Mononuclear cell (primary cell): ENCODE measurements around the gene SCN3A. TPM values are rescaled to one million over a fixed set of nuclear protein-coding genes. Genes with fewer than 3 reads are reported as not detected.

ENCODE experiments used
- H3K27me3 ChIP-seq: 2 replicates; pipeline ENCODE4 v1.6.0; 2011; ENCODE audit warnings: low read length, control low read depth; ENCODE audit not compliant: insufficient read depth
- H3K4me1 ChIP-seq: 2 replicates; pipeline ENCODE4 v1.5.1; 2011; ENCODE audit warnings: mild to moderate bottlenecking, low read length, control low read depth; ENCODE audit not compliant: insufficient read depth
- H3K4me3 ChIP-seq: 2 replicates; pipeline ENCODE4 v1.5.1; 2011; ENCODE audit warnings: mild to moderate bottlenecking, low read length, moderate library complexity
- H3K9me3 ChIP-seq: 2 replicates; pipeline ENCODE4 v1.5.1; 2011; ENCODE audit warnings: low read depth, mild to moderate bottlenecking, control low read depth, low read length
- total RNA-seq: library from RNA; depleted of rRNA; stranded (reverse); fragments of >200 nt; gene quantifications from one replicate; pipeline ENCODE4 v1.2.3, GENCODE V29; 2012

Gene SCN3A
- total RNA-seq, 1 donor = 3.3 TPM

DNA sequence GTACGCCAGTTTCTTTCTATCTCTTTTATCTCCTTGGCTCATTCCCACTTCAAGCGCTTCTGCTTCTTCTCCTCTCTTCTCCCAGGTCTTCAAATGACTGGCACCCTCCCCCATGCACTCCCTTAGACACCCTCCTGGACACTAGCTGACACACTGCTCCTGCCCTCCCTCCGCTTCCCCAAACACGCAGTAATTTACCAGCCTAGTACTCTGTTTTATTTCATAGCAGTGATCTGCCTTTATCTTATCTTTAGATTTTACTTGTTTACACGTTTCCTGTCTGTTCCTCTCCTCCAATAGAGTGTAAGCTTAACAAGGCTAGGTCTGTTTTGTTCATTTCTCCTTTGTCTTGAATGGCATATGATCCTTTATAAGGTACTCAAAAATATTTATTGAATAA lies 93.9 kb downstream of the SCN3A start:
- H3K4me1 ChIP-seq = no peaks in the 10 kb centered on the region
- H3K9me3 ChIP-seq = no peaks in the 10 kb centered on the region
- no peaks in the 10 kb centered on the region for H3K27me3 ChIP-seq
- no peak overlapping the region for H3K4me3 ChIP-seq

DNA sequence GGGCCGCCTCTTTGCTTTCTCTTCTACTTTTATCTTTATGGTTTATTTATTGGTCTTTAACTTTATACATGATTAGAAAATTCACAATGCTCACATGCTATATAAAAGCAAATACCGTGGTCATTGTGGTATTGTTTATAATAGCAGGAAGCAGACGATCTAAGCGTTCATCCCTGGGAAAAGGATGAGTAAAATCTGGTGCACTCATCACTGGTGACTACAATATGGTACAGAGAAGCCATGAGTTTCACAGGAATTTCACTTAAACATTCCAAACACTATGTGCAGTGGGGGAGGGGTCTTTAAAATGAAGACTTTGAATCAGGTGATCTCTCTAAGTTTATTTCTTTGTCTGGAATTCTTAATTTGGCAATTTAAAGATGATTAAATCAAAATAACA lies 97.9 kb downstream of the SCN3A start:
- no peak overlapping the region for H3K4me3 ChIP-seq
- no peaks in the 10 kb centered on the region for H3K27me3 ChIP-seq
- no peaks in the 10 kb centered on the region for H3K4me1 ChIP-seq
- no peaks in the 10 kb centered on the region for H3K9me3 ChIP-seq

DNA sequence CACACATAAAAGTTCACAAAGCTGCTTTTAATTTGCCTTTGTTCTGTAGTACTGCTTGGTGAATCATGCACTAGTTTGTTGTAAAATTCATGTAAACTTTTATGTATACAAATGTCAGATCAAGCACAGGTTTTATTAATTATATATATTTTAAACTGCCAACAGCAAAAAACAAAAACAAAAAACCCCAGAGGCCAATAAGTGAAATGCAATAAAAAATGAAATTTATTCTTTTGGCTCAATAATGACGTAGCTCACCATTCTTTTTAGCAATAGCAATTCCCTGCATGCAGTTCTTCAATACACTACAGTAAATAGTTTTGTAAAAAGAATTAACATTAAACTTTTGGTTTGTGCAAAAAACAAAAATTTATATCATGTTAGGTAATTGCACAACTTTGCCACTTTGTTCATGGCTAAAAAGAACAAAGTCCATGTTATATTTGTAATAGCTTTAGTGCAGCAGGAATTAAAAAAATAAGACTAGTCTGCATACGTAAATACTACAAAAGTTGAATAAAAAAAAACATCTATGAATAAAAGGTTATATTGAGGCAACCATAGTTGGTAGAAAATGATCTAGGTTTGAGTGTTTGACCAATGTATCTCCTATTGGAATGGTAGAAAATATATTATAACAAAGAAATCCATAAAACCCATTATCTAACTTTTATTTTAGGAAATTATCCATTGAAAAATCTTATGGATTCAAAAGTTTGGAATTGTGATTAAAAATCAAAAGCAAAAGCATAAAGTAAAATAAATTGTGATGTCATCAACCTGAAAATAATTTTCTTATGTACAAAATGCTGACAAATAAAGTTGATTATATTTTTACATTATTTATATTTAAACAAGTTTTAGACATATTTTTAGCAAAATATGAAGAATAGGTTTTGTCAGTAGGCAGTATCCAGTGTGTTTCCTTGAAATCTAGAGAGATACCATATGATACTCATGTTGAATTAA lies 115.6 kb downstream of the SCN3A start:
- no peaks in the 10 kb centered on the region for H3K27me3 ChIP-seq
- no peaks in the 10 kb centered on the region for H3K4me1 ChIP-seq
- H3K4me3 ChIP-seq = no peak overlapping the region
- no peaks in the 10 kb centered on the region for H3K9me3 ChIP-seq

DNA sequence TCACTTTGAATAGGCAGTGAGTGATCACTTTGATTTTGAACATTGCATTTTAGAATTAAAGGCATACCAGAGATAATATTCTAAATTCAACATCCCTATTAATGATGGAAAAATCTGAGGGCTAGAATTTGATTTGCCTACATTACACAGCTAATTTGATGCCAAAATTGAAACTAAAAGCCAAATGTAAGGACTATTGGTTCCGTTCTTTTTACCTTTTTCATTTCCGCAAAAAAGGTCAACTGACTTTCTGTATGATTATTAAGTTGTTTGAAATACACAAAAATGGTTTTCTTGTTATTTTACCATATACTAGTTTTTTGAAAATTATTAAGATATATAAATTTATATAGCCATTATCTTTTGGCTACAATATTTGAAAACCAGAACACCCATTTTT lies 117.5 kb downstream of the SCN3A start:
- Histone ChIP-seq H3K27me3 (no peaks in the 10 kb centered on the region), H3K4me3 (no peak overlapping the region), H3K9me3 (no peaks in the 10 kb centered on the region)

DNA sequence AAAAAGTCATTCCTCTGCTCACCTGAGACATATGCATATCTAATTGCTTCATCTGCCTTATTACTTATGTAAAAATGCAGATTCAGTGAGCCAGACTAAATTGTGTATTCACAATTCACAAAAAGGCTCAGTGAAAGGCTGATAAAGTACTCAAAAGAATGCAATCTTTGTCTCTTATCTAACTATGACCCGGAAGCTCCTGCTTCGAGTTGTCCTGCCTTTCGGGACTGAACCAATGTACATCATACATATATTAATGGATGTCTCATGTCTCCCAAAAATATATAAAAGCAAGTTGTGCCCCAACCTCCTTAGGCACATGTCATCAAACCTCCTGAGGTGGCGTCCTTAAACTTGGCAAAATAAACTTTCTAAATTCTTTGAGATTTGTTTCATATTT lies 120.5 kb downstream of the SCN3A start:
- no peaks in the 10 kb centered on the region for H3K4me1 ChIP-seq
- no peaks in the 10 kb centered on the region for H3K9me3 ChIP-seq
- H3K27me3 ChIP-seq = no peaks in the 10 kb centered on the region
- H3K4me3 ChIP-seq = no peak overlapping the region

More for the DNA sequence above, 117.5 kb downstream of the SCN3A start:
- H3K4me1 ChIP-seq = no peaks in the 10 kb centered on the region

DNA sequence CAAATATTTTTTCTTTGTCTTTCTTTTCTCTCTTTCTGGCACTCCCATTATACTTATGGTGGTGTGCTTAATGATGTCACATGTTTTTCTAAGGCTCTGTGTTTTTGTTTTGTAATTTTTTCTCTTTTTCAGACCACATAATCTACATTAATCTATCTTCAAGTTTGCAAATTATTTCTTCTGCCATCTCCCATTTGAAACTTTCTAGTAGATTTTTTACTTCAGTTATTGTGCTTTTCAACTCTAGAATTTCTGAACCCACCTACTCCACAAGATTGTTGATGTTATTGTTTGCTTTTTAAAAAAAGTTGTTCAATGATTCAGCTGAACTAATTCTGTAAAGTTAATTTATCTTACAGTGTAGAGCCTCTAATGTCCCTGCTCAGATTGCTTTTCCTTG lies 121.4 kb downstream of the SCN3A start:
- H3K27me3 ChIP-seq = no peaks in the 10 kb centered on the region
- no peak overlapping the region for H3K4me3 ChIP-seq
- no peaks in the 10 kb centered on the region for H3K9me3 ChIP-seq
- H3K4me1 ChIP-seq = no peaks in the 10 kb centered on the region

DNA sequence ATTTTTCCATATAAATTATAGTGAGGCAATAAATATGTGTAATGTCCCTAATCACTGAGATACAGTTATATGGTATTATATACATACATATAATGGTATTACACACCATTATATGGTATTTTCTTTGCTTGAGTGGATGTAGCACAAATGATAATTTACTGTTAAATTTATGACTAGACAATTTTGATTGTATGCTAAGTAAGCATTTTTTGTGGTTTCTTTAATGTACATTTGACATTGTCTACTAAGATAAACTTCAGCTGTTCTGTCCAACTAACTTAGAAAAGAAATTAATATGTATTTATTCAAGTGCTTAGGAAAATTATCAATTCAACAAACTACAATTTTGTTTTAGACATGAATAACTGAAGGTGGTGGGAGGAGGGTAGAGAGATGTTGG lies 122.6 kb downstream of the SCN3A start:
- Histone ChIP-seq H3K9me3 (no peaks in the 10 kb centered on the region), H3K27me3 (no peaks in the 10 kb centered on the region), H3K4me3 (no peak overlapping the region), H3K4me1 (no peaks in the 10 kb centered on the region)

DNA sequence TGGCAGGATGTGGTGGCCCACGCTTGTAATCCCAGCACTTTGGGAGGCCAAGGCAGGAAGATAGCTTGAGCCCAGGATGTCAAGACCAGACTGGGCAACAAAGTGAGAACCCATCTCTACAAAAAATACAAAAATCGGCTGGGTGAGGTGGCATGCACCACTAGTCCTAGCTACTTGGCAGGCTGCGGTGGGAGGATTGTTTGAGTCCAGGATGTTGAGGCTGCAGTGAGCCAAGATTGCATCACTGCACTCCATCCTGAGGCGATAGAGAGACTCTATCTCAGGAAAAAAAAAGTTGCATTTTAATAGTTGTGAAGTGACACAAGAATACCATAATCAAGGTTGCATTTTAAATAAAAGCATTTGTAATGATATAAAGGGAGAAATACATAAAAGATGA lies 124.4 kb downstream of the SCN3A start:
- no peaks in the 10 kb centered on the region for H3K9me3 ChIP-seq
- H3K27me3 ChIP-seq = no peaks in the 10 kb centered on the region
- no peaks in the 10 kb centered on the region for H3K4me1 ChIP-seq
- H3K4me3 ChIP-seq = no peak overlapping the region

DNA sequence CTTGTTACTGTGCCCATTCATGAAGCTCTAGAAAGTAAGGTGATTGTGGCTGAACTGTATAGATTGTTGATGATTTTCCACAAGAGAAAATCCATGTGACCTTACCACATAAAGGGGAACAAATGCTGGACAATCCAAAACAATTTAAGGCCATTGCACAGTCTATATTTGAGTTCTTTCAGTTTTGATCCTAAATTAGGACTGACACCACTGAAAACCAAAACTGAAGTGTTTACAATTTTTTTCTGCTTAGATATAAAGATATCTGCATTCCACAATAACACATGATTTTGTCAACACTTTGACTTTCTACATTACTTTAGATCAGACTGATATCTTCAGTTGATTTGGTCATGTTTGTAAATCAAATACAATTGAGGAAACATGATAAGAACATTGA lies 124.9 kb downstream of the SCN3A start:
- H3K4me3 ChIP-seq = no peak overlapping the region
- no peaks in the 10 kb centered on the region for H3K9me3 ChIP-seq
- no peaks in the 10 kb centered on the region for H3K4me1 ChIP-seq
- H3K27me3 ChIP-seq = no peaks in the 10 kb centered on the region

DNA sequence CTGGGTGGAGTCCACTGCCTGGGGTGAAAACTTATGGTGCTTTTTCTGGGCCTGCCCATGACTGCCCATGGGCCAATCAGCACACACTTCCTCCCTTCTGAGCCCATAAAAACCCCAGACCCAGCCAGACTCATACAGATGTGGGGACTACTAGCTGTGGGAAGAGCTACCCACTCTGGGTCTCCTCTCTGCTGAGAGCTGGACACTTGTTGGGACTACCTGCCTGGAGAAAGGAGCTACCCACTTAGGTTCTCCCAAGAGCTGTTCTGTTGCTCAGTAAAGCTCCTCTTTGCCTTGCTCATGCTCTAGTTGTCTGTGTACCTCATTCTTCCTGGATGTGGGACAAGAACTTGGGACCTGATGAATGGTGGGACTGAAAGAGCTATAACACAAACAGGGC lies 129.0 kb downstream of the SCN3A start:
- H3K27me3 ChIP-seq = no peaks in the 10 kb centered on the region

DNA sequence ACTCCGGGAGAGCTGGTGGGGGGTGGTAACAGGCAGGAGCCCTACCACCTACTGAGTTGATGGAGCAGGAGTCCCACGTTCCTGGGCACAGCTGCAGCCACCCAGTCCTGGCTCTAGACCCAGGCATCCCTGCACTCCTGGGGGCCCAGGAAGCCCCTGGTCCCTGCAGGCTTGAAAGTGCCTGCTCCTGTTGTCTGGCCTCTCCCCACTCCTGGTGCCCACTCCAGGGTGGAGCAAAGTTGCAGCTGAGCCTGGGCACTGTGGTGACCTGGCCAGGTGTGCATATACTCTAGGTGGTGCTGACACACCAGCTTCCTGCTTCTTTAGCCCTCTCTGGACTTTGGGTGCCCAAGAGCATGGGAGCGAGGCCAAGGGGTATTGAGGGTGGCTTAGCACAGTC lies 129.5 kb downstream of the SCN3A start:
- Histone ChIP-seq H3K4me3 (no peak overlapping the region), H3K9me3 (no peaks in the 10 kb centered on the region), H3K4me1 (no peaks in the 10 kb centered on the region), H3K27me3 (no peaks in the 10 kb centered on the region)

More for the DNA sequence above, 129.0 kb downstream of the SCN3A start:
- no peaks in the 10 kb centered on the region for H3K4me1 ChIP-seq
- no peaks in the 10 kb centered on the region for H3K9me3 ChIP-seq
- H3K4me3 ChIP-seq = no peak overlapping the region

DNA sequence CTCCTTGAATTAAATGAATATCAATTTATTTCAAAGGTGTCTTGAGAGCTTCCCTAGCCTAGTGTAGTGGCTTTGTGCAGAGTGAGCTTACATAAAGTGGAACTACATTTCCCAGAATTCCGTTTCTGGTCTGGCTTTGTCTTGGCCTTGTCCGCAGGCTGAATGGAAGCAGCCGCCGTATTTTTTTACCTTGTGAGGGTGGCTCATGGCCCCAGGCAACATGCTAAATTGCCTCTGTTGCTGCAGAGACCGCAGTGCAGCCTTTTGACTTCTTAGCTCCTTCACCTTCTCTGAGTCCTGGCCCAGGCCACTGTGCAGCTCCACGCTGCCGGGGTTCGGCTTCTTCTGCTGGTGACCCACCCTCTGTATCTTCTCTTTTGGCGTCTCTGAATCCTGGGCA lies 133.8 kb downstream of the SCN3A start:
- Histone ChIP-seq H3K27me3 (no peaks in the 10 kb centered on the region), H3K4me1 (no peaks in the 10 kb centered on the region), H3K9me3 (no peaks in the 10 kb centered on the region), H3K4me3 (no peak overlapping the region)

DNA sequence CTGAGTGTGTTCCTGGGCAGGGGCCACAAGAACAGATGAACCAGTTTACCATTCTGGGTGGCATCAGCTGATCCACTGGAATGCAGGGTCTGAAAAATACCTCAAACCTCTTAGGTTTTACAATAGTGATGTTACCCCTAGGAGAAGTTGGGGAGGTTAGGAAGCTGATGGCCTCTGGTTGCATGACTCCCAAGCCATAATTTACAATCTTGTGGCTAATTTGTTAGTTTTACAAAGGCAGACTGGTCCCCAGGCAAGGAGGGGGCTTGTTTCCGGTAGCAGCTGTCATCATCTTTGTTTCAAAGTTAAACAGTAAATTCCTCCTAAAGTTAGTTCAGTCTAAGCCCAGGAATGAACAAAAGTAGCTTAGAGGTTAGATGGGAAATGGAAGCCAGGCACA lies 134.7 kb downstream of the SCN3A start:
- H3K4me3 ChIP-seq = no peak overlapping the region
- no peaks in the 10 kb centered on the region for H3K27me3 ChIP-seq
- H3K9me3 ChIP-seq = no peaks in the 10 kb centered on the region
- H3K4me1 ChIP-seq = no peaks in the 10 kb centered on the region

DNA sequence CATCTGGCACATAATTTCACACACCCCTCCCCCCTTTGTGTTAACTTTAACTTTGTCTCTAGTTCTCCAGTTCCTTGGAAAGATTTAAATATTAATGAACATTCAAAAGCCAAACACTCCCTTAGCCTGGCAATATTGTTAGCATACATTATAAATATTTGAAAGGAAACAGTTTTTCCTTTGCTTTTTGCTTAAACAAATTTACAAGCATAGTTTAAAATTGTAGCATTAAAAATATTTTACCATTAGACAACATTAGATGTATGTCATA lies 135.4 kb downstream of the SCN3A start:
- Histone ChIP-seq H3K4me3 (no peak overlapping the region), H3K9me3 (no peaks in the 10 kb centered on the region), H3K4me1 (no peaks in the 10 kb centered on the region), H3K27me3 (no peaks in the 10 kb centered on the region)

DNA sequence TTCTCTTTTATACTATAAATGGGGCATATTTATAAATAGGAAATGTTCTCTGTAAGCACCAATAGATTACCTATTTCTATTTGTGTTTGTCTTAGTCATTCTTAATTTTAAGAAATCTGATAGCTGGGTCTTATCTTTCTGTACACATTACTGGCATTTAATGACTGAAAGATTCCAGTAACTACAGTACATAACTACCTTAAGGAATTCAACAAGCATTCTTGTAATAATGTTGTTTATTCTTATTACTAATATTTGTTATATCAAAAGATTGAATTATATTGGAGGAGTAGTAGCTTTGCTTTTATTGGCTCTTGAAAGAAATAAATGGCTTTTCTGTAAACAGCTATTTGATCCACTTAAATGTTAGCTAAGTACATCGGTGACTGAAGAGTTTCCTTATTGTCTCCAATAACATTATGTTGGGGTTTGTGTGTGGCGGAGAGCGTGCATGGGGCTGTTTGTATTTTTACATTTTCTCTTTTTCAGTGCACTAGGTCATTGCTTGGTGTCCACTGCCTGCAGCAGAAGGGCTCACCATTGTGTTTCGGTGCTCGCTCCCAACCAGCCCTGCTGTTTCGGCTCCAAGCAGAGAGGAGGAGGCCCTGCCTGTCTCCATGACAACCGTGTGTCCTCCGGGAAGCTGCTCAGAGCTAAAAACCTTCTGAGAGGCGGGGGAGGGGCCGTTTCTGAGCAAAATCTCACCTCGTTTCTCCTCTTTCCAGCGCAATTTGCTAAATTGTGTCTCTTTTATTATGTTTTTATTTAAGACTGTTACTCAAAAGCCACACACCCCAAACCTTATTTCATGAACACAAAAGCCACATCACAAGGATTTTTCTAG lies 136.0 kb downstream of the SCN3A start:
- no peaks in the 10 kb centered on the region for H3K9me3 ChIP-seq
- no peak overlapping the region for H3K4me3 ChIP-seq
- no peaks in the 10 kb centered on the region for H3K27me3 ChIP-seq
- no peaks in the 10 kb centered on the region for H3K4me1 ChIP-seq
